T-helper 22 cell (primary cell): ENCODE measurements around the gene SLC43A1.
A peak's percentile ranks its signal among the peaks of the same experiment; 100 is the strongest.

Experiments used
- DNase-seq: peaks from one replicate; pipeline ENCODE4 v3.0.0-alpha.2; 2020; ENCODE audit warnings: low read depth

Gene SLC43A1

GRCh38 chr11:57497303-57498247 is 17.9 kb downstream of the SLC43A1 start:
- no peak for DNase-seq

- no peak for DNase-seq
Observed at GRCh38 chr11:57496109-57496820, 19.2 kb downstream of the SLC43A1 start.

DNA sequence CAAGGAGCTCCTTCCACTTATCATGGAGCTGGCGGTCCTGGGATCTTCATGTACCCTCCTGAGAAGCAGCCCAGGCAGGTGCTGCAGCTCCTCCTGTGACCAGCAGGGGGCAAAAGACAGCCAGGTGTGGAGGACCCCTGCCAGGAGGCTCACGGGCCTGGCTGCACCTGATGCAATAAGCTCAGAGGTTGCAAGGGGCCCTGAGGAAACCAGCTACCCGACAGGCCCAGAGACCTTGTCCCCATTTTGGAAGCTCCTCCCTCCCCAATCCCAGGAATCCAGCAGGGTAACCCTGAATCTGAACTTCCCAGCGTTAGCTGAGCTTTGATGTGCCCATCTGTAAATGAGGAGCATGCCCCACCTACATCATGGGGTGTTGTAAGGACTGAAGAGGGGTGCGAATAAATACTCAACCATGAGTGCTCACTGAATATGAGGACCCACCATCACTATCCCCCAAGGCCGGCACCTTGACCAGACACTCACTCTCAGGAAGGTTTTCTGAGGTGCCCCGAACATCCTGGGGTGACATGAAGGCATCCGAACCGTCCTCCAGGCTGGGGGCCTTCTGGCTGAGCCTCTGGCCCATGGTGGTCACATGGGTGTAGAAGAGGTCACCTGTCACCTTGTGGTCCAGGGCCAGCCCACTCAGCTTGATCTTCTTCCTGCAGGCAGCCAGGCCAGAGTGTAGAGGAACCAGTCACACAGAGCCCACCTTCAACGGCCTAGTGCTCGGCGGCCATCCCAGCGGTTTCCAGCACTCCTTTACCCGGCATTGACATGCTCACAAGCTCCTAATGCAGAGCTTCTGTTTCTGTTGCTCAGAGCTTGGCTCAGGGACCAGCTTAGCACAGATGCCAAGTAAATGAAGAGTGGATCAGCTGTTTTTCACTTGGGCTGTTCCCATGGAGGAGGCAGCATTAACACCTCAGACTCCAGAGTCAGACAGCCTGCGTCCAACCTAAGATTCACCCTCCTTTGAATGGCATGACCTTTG is 21.7 kb downstream of the SLC43A1 start:
- DNase-seq: peak; percentile 41

GRCh38 chr11:57491371-57492061 is 24.0 kb downstream of the SLC43A1 start:
- DNase-seq: no peak

DNA sequence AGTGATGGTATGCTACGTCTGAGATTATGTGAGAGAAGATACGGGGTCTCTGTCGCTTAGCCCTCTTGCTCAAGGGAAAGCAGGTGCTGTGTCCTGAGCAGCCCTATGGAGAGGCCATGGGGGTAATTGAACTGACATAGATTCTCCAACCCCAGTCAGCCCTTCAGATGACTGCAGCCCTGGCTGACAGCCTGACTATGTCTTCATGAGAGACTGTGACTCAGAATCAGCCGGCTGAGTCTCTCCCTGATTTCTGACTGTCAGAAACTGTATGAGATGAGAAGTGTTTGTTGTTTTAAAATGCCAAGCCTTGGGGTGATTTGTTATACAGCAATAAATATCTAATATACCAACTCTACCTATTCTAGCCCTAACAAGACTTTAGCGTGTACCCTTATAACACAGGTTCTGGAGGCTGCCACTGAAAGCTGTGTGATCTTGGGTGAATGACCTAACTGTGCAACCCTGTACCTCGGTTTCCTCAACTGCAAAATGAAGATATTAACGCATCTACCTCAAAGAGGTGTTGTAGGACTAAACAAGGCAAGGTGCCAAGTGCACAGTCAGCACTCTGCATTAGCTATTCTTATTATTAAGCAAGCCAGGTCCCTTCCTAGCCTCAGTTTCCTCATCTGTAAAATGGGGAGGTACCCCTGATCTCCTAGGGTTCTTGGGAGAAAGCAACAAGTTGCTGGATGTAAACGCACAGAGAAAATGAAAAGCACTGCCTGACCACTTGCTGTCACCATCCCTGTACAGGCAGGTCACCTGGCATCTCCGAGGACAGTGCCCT is 24.9 kb downstream of the SLC43A1 start:
- no peak for DNase-seq

- no peak for DNase-seq
Observed at GRCh38 chr11:57487920-57488659, 27.4 kb downstream of the SLC43A1 start.

GRCh38 chr11:57487021-57487778 is 28.3 kb downstream of the SLC43A1 start:
- no peak for DNase-seq

- no peak for DNase-seq
Observed at GRCh38 chr11:57485217-57485990, 30.1 kb downstream of the SLC43A1 start.

DNA sequence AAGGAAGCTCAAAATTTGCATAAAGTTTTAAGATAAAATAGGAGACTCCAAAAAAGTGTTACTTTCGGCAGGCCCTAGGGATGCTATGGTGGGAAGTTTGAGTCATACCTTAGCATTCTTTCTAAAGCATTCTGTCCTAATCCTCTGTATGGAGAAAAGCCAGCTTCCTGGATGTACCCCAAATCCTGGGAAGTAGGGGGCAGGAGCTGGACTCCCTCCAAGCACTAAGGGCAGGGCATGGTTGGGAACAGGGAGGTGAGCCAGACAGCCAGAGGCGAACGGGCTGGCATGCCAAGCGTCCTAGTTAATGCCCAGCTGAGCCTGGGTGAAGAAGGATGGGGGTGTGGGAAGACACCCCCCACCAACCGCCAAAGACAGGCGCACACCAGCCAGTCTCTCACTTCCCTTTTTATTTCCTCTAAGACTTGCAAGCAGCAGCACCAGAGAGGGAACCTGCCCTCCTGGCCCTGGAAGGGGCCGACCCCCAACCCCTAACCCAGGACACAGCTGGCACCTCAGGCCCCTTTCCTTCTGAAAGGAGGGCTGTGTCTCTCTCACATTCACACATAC is 31.3 kb downstream of the SLC43A1 start:
- DNase-seq: no peak

- DNase-seq: no peak
Observed at GRCh38 chr11:57483562-57483918, 32.0 kb downstream of the SLC43A1 start.

- peak; percentile 14 for DNase-seq
Observed at GRCh38 chr11:57482782-57483561, 32.5 kb downstream of the SLC43A1 start.

GRCh38 chr11:57481915-57482781 is 33.4 kb downstream of the SLC43A1 start:
- DNase-seq: no peak

DNA sequence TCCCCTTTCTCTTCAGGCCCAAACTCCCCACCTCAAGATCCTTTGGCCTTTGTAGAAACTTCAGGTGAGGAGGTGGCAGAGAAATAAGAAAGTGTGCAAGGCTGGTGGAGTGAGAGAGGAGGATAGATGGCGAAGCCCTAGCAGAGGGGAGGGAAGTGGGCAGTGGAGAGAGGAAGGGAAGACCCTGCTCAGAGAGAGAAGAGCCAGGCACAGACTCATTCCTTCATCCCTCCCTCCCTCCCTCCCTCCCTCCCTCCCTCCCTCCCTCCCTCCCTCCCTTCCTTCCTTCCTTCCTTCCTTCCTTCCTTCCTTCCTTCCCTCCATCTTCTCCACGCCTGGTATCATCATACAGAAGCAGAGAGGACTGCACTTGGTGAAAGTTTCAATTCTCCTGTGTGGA is 34.2 kb downstream of the SLC43A1 start:
- no peak for DNase-seq

DNA sequence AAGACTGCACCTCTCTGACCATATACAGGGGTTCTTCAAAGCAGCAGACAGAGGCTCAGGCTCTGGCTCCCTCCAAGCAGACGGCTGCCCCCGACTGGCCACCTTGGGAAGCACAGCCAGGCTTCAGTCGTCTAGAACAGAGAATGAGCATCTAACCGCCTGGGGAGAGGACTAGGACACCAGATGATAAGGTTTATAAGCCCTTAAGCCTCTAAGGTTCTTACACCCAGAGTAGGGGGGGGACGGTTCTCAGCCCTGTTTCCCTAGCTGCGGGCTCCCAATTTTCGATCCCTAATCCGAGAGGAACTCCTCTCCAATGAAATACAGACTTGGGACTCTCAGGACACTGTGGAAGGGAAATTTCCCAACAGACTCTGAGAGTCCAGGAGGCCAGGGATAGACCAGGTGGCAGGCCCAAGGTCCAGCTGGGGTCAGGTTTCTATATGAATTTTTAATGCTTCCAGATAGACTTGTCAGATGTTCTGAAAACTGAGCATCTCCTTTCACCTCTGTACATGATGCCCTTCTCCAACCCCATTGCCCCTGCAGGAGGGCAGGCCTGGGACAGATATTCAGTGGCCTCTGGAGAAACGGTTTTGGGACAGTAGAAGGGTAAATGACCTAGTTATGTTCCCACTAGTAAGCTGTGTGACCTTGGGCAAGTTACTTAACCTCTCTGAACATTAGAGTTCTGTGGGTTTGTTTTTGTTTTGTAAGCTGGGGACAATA is 34.9 kb downstream of the SLC43A1 start:
- peak; percentile 16 for DNase-seq

GRCh38 chr11:57479911-57480310 is 35.6 kb downstream of the SLC43A1 start:
- DNase-seq: no peak
